Endodermal cell (in vitro differentiated cells): Measurements from ENCODE around the gene KLF6. TPM values are rescaled to one million over a fixed set of nuclear protein-coding genes. Genes with fewer than 3 reads are reported as not detected.
A peak's percentile ranks its signal among the peaks of the same experiment; 100 is the strongest.

Source experiments
- DNase-seq: peaks from one replicate; pipeline ENCODE4 v3.0.0-alpha.2; 2017
- H3K27ac ChIP-seq: 2 replicates; pipeline ENCODE4 v1.5.1; 2013; ENCODE audit warnings: mild to moderate bottlenecking, low read depth, low read length, moderate library complexity
- H3K27me3 ChIP-seq: 2 replicates; pipeline ENCODE4 v1.6.1; 2013; ENCODE audit warnings: mild to moderate bottlenecking, low read length, moderate library complexity; ENCODE audit not compliant: insufficient read depth, control insufficient read depth, poor library complexity, severe bottlenecking
- H3K36me3 ChIP-seq: 2 replicates; pipeline ENCODE4 v1.7.0; 2013; ENCODE audit warnings: mild to moderate bottlenecking, low read length, moderate library complexity; ENCODE audit not compliant: control insufficient read depth, insufficient read depth
- H3K4me1 ChIP-seq: one replicate; pipeline ENCODE4 v1.7.0; 2013; ENCODE audit warnings: low read length; ENCODE audit not compliant: control insufficient read depth, insufficient read depth
- H3K4me3 ChIP-seq: 2 replicates; pipeline ENCODE4 v1.5.1; 2013; ENCODE audit warnings: mild to moderate bottlenecking, low read length, moderate library complexity
- H3K9ac ChIP-seq: 2 replicates; pipeline ENCODE4 v1.6.1; 2013; ENCODE audit warnings: mild to moderate bottlenecking, low read length, moderate library complexity; ENCODE audit not compliant: poor library complexity, severe bottlenecking; ENCODE audit errors: extremely low read depth
- H3K9me3 ChIP-seq: 2 replicates; pipeline ENCODE4 v1.6.1; 2013; ENCODE audit warnings: mild to moderate bottlenecking, low read length, moderate library complexity; ENCODE audit not compliant: control insufficient read depth
- H3K27ac Mint-ChIP-seq: 2 replicates; pipeline ENCODE4 v1.8.0; 2020; ENCODE audit warnings: mixed read lengths
- H3K27me3 Mint-ChIP-seq: 2 replicates; pipeline ENCODE4 v1.8.0; 2021; ENCODE audit warnings: mild to moderate bottlenecking, mixed read lengths; ENCODE audit not compliant: insufficient read depth
- H3K36me3 Mint-ChIP-seq: 2 replicates; pipeline ENCODE4 v1.8.0; 2020; ENCODE audit warnings: low read depth, mixed read lengths
- H3K4me1 Mint-ChIP-seq: 2 replicates; pipeline ENCODE4 v1.8.0; 2020; ENCODE audit warnings: mixed read lengths
- H3K4me3 Mint-ChIP-seq: 2 replicates; pipeline ENCODE4 v1.8.0; 2020; ENCODE audit warnings: mild to moderate bottlenecking, moderate library complexity, mixed read lengths
- H3K9me3 Mint-ChIP-seq: 2 replicates; pipeline ENCODE4 v1.8.0; 2020; ENCODE audit warnings: mild to moderate bottlenecking, mixed read lengths
- WGBS, 2 experiments: methylation state at CpG; one replicate each; pipeline versions ENCODE4 v1.1.5 to v1.1.7; 2013; ENCODE audit warnings: missing lambda C conversion rate in 2 of 2, mixed read lengths in 1 of 2; ENCODE audit not compliant: insufficient coverage in 1 of 2, insufficient read length in 1 of 2; 5-methylcytosine and 5-hydroxymethylcytosine counted together
- total RNA-seq, 2 donors: library from RNA; stranded (reverse); fragmentation: NEBNext Ultra II Directional in 1 of 2; extraction: Animal tissue kit (Norgen Biotek cat#: 25700) in 1 of 2; gene quantifications; 2 replicates in 1 of 2; 3 replicates in 1 of 2; pipeline ENCODE4 v1.2.1, GENCODE V29; 2021
- TF ChIP-seq, protein P1 (sequence below): fragments of 200-600 bp; sonication (generic); conservative IDR thresholded peaks from 2 replicates; pipeline ENCODE4 v1.5.0; 2021; ENCODE audit warnings: antibody characterized with exemption, mild to moderate bottlenecking

KLF6 gene
- total RNA-seq, 2 donors from 2014 or later = 59.0 to 71.2 TPM

DNA sequence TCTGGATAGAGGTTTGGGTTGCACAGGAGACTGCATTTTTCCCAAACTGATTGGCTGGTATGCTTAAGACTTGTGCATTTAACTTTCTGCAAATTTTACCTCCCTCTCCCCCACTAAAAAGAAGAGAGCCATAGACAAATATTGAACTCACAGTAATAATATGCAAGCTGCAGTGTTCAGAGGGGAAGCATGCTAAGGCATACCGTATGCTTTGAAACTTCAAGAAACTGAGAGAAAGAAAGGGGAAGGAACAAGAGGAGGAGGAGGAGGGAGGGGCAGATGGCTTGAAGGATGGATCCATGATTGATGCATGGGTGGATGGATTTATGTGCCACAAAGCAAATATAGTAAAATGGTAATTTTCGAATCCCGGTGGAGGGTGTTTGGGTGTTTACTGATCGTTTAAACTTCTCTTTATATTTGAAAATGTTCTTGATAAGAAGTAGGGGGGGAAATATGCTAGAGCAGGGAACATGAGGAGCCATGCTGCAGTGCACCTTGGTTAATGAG is 7.8 kb upstream of the KLF6 start:
- 64 to 83% methylated on average over 4 of the region's 4 CpGs for WGBS, 2 experiments
- H3K36me3 ChIP-seq = no peaks in the 10 kb centered on the region
- peaks cover 17% of the 10 kb centered on the region for H3K9me3 Mint-ChIP-seq
- H3K9ac ChIP-seq = no peak overlapping the region
- no peaks in the 10 kb centered on the region for H3K4me1 ChIP-seq
- H3K27me3 Mint-ChIP-seq = no peaks in the 10 kb centered on the region
- H3K4me1 Mint-ChIP-seq = peaks cover 15% of the 10 kb centered on the region
- TF ChIP-seq, protein P1, sequence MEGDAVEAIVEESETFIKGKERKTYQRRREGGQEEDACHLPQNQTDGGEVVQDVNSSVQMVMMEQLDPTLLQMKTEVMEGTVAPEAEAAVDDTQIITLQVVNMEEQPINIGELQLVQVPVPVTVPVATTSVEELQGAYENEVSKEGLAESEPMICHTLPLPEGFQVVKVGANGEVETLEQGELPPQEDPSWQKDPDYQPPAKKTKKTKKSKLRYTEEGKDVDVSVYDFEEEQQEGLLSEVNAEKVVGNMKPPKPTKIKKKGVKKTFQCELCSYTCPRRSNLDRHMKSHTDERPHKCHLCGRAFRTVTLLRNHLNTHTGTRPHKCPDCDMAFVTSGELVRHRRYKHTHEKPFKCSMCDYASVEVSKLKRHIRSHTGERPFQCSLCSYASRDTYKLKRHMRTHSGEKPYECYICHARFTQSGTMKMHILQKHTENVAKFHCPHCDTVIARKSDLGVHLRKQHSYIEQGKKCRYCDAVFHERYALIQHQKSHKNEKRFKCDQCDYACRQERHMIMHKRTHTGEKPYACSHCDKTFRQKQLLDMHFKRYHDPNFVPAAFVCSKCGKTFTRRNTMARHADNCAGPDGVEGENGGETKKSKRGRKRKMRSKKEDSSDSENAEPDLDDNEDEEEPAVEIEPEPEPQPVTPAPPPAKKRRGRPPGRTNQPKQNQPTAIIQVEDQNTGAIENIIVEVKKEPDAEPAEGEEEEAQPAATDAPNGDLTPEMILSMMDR = no peak
- no peak overlapping the region for H3K4me3 Mint-ChIP-seq
- H3K9me3 ChIP-seq = peaks cover 15% of the 10 kb centered on the region
- H3K4me3 ChIP-seq = no peak overlapping the region
- no peak overlapping the region for H3K27ac Mint-ChIP-seq
- no peaks in the 10 kb centered on the region for H3K27me3 ChIP-seq
- no peaks in the 10 kb centered on the region for H3K36me3 Mint-ChIP-seq
- peak overlapping the region; percentile 13 for H3K27ac ChIP-seq
- DNase-seq = no peak

DNA sequence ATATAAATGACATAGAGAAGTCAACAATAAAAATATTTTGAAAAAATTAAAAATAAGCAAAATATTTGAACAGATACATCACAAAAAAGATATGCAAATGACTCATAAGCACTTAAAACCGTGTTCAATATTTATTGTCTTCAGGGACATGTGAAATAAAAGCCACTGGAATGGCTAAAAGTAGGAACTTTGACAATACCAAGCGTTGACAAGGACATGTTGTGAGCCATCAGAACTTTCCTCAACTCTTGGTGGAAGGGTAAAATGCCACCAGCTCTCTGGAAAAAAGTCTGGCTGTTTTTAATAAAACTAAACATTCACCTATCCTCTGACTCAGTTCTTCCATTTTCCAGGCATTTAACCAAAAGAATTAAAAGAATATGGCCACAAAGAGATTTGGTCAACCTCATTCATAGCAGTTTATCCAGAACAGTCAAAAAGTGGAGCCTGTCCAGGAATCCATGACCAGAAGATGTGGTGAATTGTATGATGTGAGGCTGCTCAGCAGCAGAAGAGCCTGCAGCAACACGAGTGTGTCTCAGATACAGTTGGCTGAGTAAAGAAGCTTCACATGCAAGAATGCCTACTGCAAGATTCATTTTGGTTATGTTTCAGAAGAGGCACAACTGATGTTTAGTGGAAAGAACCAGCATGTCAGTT is 7.1 kb upstream of the KLF6 start:
- no peaks in the 10 kb centered on the region for H3K36me3 ChIP-seq
- Mint-ChIP-seq H3K4me1 (peaks cover 20% of the 10 kb centered on the region), H3K27ac (no peak overlapping the region)

DNA sequence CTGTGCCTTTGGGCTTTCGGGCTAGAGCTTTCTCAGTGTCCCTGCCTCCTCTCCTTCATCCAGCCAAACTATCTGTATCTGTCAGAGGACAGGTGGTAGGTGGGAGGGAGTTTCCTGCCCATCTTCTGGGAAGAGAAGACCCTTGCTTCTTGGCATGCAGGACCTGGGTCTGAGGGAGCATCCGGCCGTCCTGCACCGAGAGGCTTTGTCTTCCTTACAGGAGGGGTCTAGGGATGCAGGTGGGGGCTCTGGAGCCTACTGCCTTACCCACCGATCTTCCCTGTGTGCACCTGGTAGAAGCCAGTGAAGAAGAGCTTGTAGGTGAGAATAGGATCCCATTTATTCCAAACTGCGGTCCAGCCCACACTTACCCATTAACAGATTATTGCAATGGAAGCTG is 5.8 kb upstream of the KLF6 start:
- Histone ChIP-seq H3K4me1 (no peaks in the 10 kb centered on the region), H3K4me3 (no peak overlapping the region), H3K9me3 (peaks cover 15% of the 10 kb centered on the region), H3K9ac (no peak overlapping the region), H3K27me3 (no peaks in the 10 kb centered on the region), H3K36me3 (no peaks in the 10 kb centered on the region), H3K27ac (no peak overlapping the region)
- TF ChIP-seq, protein P1 = no peak
- Mint-ChIP-seq H3K36me3 (no peaks in the 10 kb centered on the region), H3K4me1 (peaks cover 29% of the 10 kb centered on the region), H3K27ac (no peak overlapping the region), H3K4me3 (no peak overlapping the region), H3K27me3 (no peaks in the 10 kb centered on the region), H3K9me3 (peaks cover 13% of the 10 kb centered on the region)
- peak; percentile 35 for DNase-seq
- 76 to 86% methylated on average over 5 to 6 of the region's 6 CpGs for WGBS, 2 experiments

More for the DNA sequence above, 7.1 kb upstream of the KLF6 start:
- 80 to 89% methylated on average over 3 of the region's 3 CpGs for WGBS, 2 experiments
- peak overlapping the region; percentile 13 for H3K27ac ChIP-seq
- no peaks in the 10 kb centered on the region for H3K4me1 ChIP-seq
- H3K36me3 Mint-ChIP-seq = no peaks in the 10 kb centered on the region
- H3K9me3 Mint-ChIP-seq = peaks cover 17% of the 10 kb centered on the region
- no peak overlapping the region for H3K4me3 ChIP-seq
- H3K27me3 Mint-ChIP-seq = no peaks in the 10 kb centered on the region
- DNase-seq = peak; percentile 12
- no peak overlapping the region for H3K4me3 Mint-ChIP-seq
- TF ChIP-seq, protein P1 = no peak
- H3K9me3 ChIP-seq = peaks cover 15% of the 10 kb centered on the region
- no peaks in the 10 kb centered on the region for H3K27me3 ChIP-seq
- H3K9ac ChIP-seq = no peak overlapping the region
